MM.1S (cell line): ENCODE results near the gene FUT3.
"Not testable (repeated sequence)": the region's sequence is repeated elsewhere in the genome, so short reads cannot be mapped to it uniquely, and the experiment has no call there.

Experiments used
- DNase-seq: peaks from one replicate; pipeline ENCODE4 v3.0.0-alpha.2; 2015
- H2AFZ ChIP-seq: fragments of 300-600 bp; sonication (generic); 2 replicates; pipeline ENCODE4 v1.6.0; 2016; ENCODE audit warnings: antibody characterized with exemption, low read length
- H3F3A ChIP-seq: fragments of 300-600 bp; sonication (generic); 2 replicates; pipeline ENCODE4 v1.6.1; 2016; ENCODE audit warnings: mild to moderate bottlenecking, antibody characterized with exemption, low read length, moderate library complexity, mixed read lengths; ENCODE audit not compliant: insufficient read depth
- H3K27ac ChIP-seq: fragments of 300-600 bp; sonication (generic); 2 replicates; pipeline ENCODE4 v1.5.1; 2016; ENCODE audit warnings: mild to moderate bottlenecking, low read length
- H3K27me3 ChIP-seq: fragments of 300-600 bp; sonication (generic); replicated peaks from 2 replicates; pipeline ENCODE4 v1.6.0; 2016; ENCODE audit warnings: low read length; ENCODE audit not compliant: insufficient read depth
- H3K36me3 ChIP-seq: fragments of 300-600 bp; sonication (generic); replicated peaks from 2 replicates; pipeline ENCODE4 v1.6.1; 2016; ENCODE audit warnings: mild to moderate bottlenecking, low read length, mixed read lengths; ENCODE audit not compliant: insufficient read depth
- H3K4me1 ChIP-seq: fragments of 300-600 bp; sonication (generic); 2 replicates; pipeline ENCODE4 v1.6.1; 2016; ENCODE audit warnings: low read length, mixed read lengths
- H3K4me2 ChIP-seq: fragments of 300-600 bp; sonication (generic); 2 replicates; pipeline ENCODE4 v1.6.0; 2016; ENCODE audit warnings: low read depth, low read length
- H3K4me3 ChIP-seq: fragments of 300-600 bp; sonication (generic); 2 replicates; pipeline ENCODE4 v1.5.1; 2016; ENCODE audit warnings: low read length, mixed read lengths
- H3K79me2 ChIP-seq: fragments of 300-600 bp; sonication (generic); 2 replicates; pipeline ENCODE4 v1.6.1; 2016; ENCODE audit warnings: mixed run types, low read length, mixed read lengths
- H3K9ac ChIP-seq: fragments of 300-600 bp; sonication (generic); 2 replicates; pipeline ENCODE4 v1.6.1; 2016; ENCODE audit warnings: low read length, mixed read lengths
- H3K9me2 ChIP-seq: fragments of 300-600 bp; sonication (generic); replicated peaks from 2 replicates; pipeline ENCODE4 v1.6.1; 2016; ENCODE audit warnings: mild to moderate bottlenecking, low read length, mixed read lengths; ENCODE audit not compliant: insufficient read depth
- H3K9me3 ChIP-seq: fragments of 300-600 bp; sonication (generic); replicated peaks from 2 replicates; pipeline ENCODE4 v1.6.1; 2016; ENCODE audit warnings: mild to moderate bottlenecking, low read length, mixed read lengths; ENCODE audit not compliant: insufficient read depth
- H4K20me1 ChIP-seq: fragments of 300-600 bp; sonication (generic); 2 replicates; pipeline ENCODE4 v1.6.1; 2016; ENCODE audit warnings: mild to moderate bottlenecking, low read length, moderate library complexity, mixed read lengths; ENCODE audit not compliant: insufficient read depth
- CTCF ChIP-seq: fragments of 300-600 bp; sonication (generic); IDR thresholded peaks from 2 replicates; pipeline ENCODE4 v1.5.1; 2016; ENCODE audit warnings: antibody characterized with exemption, low read length, mixed read lengths
- EZH2 ChIP-seq: fragments of 300-600 bp; sonication (generic); optimal IDR thresholded peaks from 2 replicates; pipeline ENCODE3; 2017; ENCODE audit warnings: low read depth, mild to moderate bottlenecking, antibody characterized with exemption, low read length, mixed read lengths
- EZH2phosphoT487 ChIP-seq: fragments of 300-600 bp; sonication (generic); IDR thresholded peaks from 2 replicates; pipeline ENCODE4 v1.6.1; 2018; ENCODE audit warnings: antibody characterized with exemption, low read length

Gene FUT3

GRCh38 chr19:5843295-5843927, 7.8 kb downstream of the FUT3 start:
- H2AFZ ChIP-seq: no peak overlapping the region
- H3K9me3 ChIP-seq: no peaks in the 10 kb centered on the region
- H3K9me2 ChIP-seq: no peaks in the 10 kb centered on the region
- H4K20me1 ChIP-seq: no peaks in the 10 kb centered on the region
- no peaks in the 10 kb centered on the region for H3K4me1 ChIP-seq
- no peak overlapping the region for H3K4me3 ChIP-seq
- TF ChIP-seq EZH2phosphoT487: no peak
- TF ChIP-seq CTCF: no peak
- TF ChIP-seq EZH2: no peak
- no peaks in the 10 kb centered on the region for H3K79me2 ChIP-seq
- no peaks in the 10 kb centered on the region for H3K36me3 ChIP-seq
- no peaks in the 10 kb centered on the region for H3F3A ChIP-seq
- H3K27me3 ChIP-seq: peaks cover 78% of the 10 kb centered on the region
- DNase-seq: no peak
- H3K27ac ChIP-seq: no peak overlapping the region
- no peak overlapping the region for H3K9ac ChIP-seq
- no peak overlapping the region for H3K4me2 ChIP-seq

GRCh38 chr19:5841735-5842111, 9.5 kb downstream of the FUT3 start:
- H3K27me3 ChIP-seq: peaks cover 78% of the 10 kb centered on the region
- H3K4me3 ChIP-seq, H4K20me1 ChIP-seq, DNase-seq, H3K79me2 ChIP-seq, H3K9ac ChIP-seq, H3K4me2 ChIP-seq, H3K9me3 ChIP-seq, H3K36me3 ChIP-seq, H3K4me1 ChIP-seq, H3K9me2 ChIP-seq, H2AFZ ChIP-seq, H3K27ac ChIP-seq, H3F3A ChIP-seq: not testable (repeated sequence)

- H3K36me3 ChIP-seq: no peaks in the 10 kb centered on the region
- H3K4me1 ChIP-seq: no peaks in the 10 kb centered on the region
- H2AFZ ChIP-seq: no peak within 1 kb of the TSS
- no peak within 1 kb of the TSS for H3K4me3 ChIP-seq
- H3K9me3 ChIP-seq: no peaks in the 10 kb centered on the region
- H3K27ac ChIP-seq: no peak within 1 kb of the TSS
- no peaks in the 10 kb centered on the region for H3K79me2 ChIP-seq
- no peak within 1 kb of the TSS for H3K9ac ChIP-seq
- peaks cover 81% of the 10 kb centered on the region for H3K27me3 ChIP-seq
- H3F3A ChIP-seq: no peaks in the 10 kb centered on the region
- no peaks in the 10 kb centered on the region for H4K20me1 ChIP-seq
- no peaks in the 10 kb centered on the region for H3K9me2 ChIP-seq
- no peak for DNase-seq
- H3K4me2 ChIP-seq: no peak within 1 kb of the TSS
- TF ChIP-seq EZH2: no peak
- TF ChIP-seq EZH2phosphoT487: no peak
- no peak for TF ChIP-seq CTCF
Observed at GRCh38 chr19:5839065-5840017, 11.9 kb downstream of the FUT3 start, which contains the start of gene FUT6. TSS of gene FUT6 (minus strand) at chr19:5839702. CDS start at chr19:5832567, 7,135 bp downstream.
